Posterior vena cava (tissue), 2 donors: ENCODE measurements around the gene DLL4. TPM values are rescaled to one million over a fixed set of nuclear protein-coding genes. Genes with fewer than 3 reads are reported as not detected.

Experiments
- DNase-seq: peaks from one replicate; pipeline ENCODE4 v3.0.0-alpha.2; 2020; ENCODE audit warnings: low spot score
- intact Hi-C, 2 donors: fragments of 100-400 bp; cut with DNase I; formaldehyde crosslinking; loops; one replicate each; pipeline versions ENCODE4 v1.14.1 to v1.14.2; 2022 to 2023
- total RNA-seq, 2 donors: library from RNA; stranded (reverse); fragmentation: NEBNext Ultra II Directional; extraction: Animal tissue kit (Norgen Biotek cat#: 25700); gene quantifications; one replicate each; pipeline ENCODE4 v1.2.1, GENCODE V29; 2021
- donor health status: DM: yes; HTN: yes; CAD: no.
- donor health status: DM: yes; HTN: yes; CAD: no.

The DLL4 gene
- total RNA-seq, 2 donors from 2014 or later: 7.4 to 9.8 TPM

DNA sequence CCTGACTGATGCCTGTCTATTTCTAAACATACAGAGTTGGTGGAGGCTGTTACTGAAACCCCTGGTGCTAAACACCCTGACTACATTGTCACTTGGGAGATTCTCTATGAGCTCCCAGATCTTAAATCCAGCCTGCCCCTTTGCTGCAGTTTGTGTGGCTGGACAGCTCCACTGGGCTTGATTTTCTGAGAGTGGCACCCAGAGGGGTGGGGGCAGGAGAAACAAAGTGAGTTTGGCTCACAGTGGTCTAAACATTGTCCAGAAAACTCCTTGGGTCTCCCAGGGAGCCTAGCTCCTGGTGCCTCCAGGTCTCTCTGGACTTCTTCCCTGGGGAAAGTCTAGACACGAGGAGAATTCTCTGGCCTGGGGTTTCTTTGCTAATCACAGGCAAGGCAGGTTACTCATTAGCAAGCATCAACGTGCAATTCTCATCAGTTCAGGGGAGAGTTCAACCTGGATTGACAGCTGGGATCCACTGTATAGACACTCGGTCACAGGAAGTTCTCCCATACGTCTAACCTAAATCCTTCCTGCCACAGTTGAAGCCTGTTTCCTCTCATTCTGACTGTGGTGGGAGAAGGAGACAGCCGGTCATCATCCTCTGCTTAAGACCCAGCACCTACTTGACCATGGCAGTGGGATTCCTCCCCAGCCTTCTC lies 7.1 kb upstream of the DLL4 start:
- intact Hi-C loops: no loop called here
- DNase-seq: no peak

DNA sequence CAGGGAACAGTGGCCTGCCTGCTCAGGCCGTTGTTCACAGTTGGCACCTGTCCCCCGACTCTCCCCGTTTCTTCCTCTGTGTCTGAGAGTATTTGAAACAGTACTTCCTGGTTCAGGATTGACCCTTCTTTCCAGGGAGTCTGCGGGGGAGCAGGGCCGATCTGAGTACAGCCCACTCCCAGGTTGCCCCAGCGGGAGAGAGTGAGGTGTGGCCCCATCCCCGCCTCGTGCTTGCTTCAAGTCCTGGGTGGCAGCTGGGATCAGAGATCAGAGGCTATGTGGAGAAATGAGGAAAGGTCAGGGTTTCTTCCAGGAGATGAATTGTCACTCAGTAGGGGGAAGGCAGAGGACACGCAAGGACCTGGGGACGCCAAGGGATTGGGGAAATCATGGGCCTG lies 6.5 kb upstream of the DLL4 start:
- intact Hi-C loops: no loop called here

DNA sequence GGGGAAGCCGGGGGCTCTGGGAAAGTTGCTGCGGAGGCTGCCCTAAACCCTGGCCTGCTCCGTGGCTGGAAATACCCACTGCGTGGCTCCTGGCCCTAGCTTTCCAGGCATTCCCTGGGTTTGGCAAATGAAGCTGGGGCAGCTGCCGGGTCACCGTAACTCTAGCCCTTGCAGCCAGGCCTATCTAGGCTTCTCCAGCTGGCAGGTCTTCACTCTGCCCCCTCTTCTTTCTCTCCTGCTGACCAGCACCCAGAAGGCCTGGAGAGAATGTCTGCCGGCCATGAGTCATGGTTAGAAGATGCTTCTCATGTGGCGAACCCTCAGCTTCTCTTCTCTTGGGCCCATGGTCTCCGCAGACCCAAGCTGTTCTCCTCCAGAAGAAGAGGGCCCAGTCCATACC lies 5.6 kb upstream of the DLL4 start:
- intact Hi-C loops: no loop called here
- no peak for DNase-seq

More for the DNA sequence above, 6.5 kb upstream of the DLL4 start:
- DNase-seq: no peak

DNA sequence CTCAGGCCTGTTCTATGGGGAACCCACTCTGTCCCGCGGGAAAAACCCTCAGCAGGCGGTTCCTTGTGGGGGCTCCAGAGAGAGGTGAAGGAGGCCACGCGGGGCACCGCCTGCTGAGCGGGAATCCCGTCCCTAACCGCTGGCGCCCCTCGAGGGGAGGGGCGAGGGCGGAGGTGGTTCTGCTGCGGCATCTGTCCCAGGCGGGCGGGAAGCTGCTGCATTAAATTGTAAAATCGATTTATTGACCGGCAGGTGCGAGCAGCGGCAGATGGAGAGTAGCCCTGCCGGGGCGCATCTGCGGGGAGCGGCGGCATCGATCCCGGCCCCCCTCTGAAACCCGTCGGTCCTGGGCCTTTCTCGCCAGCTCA lies 3.7 kb upstream of the DLL4 start:
- DNase-seq: no peak
- intact Hi-C loops: no loop called here

DNA sequence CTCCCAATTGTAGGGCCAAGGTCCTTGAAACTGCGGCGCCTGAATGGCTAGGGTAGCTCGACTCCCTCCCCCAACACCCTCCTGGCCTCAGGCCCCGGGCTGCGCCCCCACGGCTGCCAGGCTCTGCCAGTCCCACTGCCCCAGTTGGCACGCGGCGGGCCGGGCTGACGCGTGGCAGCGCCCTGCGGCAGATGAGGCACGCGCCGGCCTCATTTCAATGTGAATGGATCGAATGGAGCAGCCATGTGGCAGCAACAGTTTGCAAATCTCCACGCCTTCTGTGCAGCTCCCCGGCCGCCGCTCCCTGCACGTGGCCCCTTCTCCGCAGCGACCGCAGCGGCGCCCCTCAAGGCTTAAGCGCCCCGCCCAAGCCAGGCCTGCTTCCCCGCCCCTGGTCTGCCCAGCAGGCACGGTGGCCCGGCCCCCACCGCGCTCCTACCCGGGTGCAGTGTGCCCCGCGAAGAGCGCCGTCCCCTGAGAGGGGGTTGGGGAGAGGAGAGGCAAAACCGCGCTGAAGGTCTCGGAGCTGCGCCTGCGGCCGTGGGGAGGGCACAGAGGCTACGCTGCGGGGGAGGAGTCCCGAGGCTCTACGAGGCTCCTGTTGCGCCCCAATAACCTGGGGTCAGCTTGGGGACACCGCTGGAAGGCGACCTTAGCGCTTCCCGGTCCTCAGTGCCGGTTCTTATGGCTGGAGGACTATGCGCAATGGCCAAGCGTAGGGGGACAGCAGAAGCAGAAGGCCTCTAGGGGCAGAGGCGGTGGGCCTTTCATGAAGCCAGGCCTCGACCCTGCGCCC lies 3.1 kb upstream of the DLL4 start:
- peak; percentile 79 for DNase-seq

DNA sequence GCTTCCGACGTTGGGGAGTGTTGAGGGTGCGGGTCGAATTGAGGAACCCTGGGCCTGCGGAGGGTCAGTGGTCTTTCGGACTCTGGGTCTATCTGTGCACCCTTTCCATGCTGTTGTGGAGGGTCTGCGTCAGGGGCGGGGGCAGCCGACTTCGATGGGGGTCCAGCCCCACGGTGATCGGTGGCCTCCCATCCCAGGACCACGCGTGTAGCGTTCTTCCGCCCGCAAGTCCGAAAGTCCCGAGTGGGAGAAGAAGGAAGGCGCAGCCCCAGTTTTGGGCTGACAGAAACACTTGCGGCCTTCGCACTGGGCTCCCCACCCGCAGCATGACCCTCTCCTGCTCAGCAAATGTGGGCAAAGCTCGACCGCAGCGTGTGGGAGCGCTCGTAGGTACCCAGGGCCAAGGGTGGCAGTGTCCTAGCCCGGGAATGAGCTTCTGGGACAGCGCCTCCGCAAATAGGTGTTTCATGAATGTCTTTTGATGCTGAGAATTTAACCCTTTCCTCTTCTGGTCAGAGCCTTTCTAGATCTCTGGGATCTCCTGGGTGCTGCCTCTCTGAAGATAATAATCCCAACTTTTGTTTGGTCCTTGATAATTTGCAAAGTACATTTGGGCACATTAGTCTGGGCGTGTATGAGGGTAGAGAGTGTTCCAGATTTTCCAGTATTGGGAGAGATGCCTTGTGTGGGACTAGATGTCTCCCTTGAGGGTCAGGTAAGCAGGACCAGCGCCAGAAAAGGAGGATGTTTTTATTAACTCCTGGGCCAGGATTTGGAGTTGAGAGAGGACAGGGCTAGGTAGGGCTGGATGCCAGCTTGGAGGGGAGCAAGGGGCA lies 2.3 kb upstream of the DLL4 start:
- no peak for DNase-seq
- intact Hi-C loops: no loop called here

More for the DNA sequence above, 3.1 kb upstream of the DLL4 start:
- intact Hi-C loops: no loop called here

DNA sequence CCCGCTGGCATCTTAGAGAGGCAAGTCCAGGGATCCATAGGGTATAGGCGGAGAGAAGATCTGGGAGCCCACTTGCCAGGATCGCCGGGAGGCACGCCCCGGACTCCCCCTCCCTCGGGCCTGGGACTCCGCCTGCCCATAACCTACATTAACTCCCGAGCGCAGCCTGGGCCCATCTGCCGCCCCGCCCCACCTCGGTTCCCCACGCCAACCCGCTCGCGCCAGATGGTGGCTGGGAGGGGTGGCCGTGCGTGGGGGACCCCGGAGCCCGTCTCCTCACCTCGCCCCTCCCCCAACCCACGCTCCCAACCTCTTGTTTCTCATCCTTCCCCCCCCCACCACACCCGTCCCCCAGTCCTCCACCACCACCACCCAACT lies 1.7 kb upstream of the DLL4 start:
- DNase-seq: no peak
- intact Hi-C loops: no loop called here

DNA sequence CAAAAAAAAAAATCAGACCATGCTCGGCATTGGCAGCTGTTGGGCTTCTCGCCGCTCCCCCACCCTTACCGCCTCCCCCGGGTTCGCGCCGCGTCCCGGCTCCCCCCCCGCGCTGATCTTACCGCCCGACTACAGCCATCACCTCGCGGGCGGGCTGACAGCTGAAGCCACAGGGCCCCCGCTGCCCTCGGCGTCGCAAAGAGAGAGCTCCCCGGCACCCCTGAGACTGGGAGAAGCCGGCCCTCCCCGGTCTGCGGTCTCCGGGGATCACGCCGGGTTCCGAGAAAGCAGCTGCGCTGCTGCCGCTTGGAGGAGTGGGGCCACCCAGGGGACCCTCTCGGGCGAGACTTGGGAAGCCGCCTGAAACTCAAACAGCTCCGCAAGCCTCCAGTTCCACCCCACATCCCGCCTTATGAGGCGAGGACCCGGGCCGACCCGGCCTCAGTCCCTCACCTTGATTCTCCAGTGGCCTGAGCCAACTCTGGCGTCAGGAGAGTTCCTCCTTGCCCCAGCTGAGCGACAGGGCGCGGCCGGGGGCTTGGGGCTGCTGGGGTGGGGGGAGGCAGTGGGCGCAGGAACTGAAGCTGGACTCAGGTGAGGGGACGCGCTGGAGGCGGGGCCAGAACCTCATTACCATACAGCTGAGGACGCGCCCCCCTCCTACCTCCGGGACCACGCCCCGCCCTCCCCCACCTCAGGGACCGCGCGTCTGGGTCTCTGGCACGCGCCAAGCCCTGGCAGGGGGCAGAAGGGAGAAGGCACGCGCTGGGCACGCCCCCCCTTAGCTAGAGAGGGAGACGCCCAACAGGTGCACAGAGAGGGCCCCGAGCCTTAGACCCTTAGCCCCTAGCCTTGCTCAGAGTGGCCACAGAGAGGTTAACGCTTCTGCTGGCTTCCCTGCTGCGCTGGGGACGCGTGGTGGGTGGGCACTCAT lies 1.0 kb upstream of the DLL4 start:
- intact Hi-C loops: no loop called here
- DNase-seq: no peak

DNA sequence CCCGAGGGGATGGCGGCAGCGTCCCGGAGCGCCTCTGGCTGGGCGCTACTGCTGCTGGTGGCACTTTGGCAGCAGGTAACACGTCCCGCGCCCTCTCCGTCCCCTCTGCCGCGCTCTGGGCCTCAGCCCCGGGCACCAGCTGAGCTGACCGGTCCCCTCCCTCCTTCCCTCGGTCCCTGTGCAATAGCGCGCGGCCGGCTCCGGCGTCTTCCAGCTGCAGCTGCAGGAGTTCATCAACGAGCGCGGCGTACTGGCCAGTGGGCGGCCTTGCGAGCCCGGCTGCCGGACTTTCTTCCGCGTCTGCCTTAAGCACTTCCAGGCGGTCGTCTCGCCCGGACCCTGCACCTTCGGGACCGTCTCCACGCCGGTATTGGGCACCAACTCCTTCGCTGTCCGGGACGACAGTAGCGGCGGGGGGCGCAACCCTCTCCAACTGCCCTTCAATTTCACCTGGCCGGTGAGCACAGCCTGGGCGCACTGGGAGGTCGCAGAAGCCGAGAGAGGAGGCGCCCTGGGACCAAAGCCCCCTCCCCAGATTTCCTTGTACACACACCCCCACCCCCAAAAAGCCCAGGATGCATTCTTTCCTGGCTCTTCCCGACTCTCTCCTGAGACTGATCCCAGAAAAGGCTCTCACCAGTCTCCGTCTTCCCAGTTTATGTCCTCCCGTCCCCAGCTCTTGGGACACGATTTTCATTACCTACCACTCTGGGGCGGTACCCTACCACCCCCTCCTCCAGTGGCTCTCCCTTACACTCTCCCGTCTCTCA lies 705 bp downstream of the DLL4 start:
- intact Hi-C loops: no loop called here
- peak; percentile 87 for DNase-seq

DNA sequence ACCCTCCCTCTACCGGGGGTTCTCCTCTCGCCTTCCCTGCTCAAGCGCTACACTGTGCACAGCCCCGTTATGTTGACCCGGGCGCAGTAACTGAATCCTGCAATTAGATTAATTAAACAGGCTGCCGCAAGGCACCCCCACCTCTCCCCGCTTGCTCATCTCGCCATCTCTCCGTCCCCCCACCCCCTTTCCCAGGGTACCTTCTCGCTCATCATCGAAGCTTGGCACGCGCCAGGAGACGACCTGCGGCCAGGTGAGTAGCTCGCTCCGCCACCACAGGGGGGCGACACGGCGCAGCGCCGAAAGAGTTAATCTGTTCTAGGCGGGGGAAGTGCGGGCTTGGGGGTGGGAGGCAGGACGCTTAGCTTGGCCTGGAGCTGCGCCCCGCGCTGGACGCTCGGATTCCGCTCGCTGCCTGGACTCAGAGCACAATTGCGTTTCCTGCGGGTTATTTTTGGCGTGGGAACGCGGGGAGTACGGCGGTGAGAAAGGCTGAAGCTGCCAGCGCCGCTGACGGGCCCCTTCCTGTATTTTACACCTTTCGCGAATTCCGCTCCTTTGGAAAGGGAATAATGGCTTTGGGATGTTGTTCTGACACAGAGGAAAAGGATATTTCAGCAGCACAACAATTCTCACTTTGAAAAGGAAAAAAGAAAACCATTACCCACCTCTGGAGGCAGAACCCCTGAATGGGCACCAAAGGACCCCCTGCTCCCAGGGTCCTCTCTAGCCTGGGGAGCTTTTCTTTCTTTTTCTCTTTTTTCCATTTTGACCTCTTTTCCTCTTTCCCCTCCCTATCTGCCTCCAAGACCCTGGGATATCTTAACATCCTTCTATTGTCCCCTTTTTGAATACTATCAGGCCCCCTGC lies 1.5 kb downstream of the DLL4 start:
- intact Hi-C loops: no loop called here
- no peak for DNase-seq

DNA sequence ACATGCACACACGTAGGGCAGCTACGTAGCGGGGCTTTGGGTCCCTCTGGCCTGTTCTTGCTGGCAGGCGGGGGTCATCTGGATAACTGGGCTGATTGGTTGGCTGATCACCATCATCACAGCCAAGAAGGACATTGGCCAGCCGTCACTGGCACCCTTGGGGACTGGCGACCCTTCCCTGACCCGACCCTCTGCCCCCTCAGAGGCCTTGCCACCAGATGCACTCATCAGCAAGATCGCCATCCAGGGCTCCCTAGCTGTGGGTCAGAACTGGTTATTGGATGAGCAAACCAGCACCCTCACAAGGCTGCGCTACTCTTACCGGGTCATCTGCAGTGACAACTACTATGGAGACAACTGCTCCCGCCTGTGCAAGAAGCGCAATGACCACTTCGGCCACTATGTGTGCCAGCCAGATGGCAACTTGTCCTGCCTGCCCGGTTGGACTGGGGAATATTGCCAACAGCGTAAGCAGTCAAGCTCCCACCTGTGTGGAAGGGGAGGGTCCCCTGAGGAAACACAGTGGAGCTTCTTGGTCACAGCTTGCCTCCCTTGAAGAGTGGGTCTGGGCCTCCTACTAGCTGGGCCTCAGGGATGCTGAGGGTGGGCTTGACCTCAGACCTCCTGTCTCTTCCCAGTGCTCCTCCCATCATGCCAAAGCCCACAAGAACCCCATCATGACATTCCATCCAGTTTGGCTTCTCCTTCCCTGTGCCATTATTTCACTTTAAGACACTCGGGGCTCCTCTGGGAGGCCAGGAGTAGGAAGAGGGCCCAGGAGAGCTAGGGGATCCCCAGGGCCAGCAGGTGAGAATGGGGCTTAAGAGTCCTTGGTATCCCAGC lies 2.4 kb downstream of the DLL4 start:
- DNase-seq: no peak
- intact Hi-C loops: no loop called here

DNA sequence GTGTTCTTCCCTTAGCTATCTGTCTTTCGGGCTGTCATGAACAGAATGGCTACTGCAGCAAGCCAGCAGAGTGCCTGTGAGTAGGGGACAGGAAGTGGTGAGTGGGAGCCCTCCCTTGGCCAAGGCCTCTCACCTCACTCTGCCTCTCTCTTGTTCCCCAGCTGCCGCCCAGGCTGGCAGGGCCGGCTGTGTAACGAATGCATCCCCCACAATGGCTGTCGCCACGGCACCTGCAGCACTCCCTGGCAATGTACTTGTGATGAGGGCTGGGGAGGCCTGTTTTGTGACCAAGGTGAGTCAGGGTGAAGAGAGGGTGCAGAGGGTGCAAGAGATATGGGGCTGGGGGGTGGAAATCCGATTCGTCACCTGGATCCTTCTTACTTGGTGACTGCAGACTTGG lies 3.0 kb downstream of the DLL4 start:
- DNase-seq: no peak
- intact Hi-C loops: no loop called here

DNA sequence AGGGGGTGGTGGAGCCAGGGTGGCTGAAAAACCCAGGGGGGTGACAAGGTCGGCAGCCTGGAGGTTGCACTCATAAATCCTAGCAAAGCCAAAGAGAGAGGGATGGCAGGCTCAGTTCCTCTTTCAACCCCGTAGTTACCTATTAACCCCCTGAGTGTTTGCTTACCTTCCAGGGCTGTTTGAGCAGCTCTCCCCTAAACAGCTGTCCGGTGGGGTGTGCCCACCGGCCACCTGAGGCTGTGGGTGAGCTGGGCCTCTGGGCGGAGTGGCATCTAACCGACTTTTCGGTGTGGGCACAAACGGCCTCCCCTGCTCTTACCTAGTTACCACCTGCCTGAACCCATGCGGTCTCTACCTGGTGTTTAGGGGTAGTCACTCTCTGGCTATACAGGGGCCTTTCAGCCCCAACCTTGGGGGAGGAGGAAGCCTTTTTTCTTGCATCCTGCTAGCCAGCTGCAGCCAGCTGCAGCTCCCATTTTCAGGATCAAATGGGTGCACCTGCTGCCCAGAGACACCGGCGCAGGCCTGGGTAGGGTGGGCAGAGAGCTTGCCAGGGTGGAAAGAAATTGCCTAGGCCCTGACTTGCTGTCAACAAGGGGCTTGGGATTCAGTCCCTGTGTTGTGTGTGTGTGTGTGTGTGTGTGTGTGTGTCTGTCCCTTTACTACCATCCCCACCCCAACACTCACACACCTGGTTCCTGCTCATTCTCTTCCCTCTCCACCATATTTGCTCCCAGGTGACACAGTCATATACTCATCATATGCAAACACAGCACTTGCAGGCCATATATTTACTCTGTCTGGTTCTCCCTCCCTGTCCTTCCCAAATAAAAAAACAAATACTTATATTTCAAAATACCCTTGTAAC lies 3.7 kb downstream of the DLL4 start:
- intact Hi-C loops: no loop called here
- no peak for DNase-seq

DNA sequence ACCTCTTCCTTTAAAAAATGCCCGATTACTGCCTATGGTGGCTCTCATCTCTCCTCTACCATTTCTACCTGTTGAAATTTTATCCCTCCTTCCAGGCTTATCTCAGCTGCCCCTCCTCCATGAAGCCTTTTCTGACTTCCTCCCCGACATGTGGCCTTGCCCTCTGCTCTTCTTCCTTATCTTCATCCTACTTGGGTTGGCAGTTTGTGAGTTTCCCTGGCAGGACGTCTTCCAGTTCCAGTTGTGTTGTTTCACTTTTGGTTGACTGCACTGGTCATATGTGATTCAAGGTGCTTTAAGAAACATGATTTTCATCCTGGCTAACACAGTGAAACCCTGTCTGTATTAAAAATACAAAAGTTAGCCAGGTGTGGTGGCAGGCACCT lies 4.4 kb downstream of the DLL4 start:
- DNase-seq: no peak
- intact Hi-C loops: no loop called here

DNA sequence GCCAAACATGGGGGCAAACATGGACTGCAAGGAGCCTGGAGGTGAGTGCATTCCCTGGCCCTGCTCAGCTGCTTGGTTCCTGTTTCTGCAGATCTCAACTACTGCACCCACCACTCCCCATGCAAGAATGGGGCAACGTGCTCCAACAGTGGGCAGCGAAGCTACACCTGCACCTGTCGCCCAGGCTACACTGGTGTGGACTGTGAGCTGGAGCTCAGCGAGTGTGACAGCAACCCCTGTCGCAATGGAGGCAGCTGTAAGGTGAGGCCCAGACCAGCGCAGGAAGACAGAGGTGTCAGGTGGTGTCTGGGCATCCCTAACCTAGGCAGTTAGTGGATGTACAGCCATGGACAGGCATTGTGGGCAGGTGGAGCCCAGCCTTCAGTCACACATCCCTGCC lies 5.3 kb downstream of the DLL4 start:
- DNase-seq: peak; percentile 66
- intact Hi-C loops: no loop called here

DNA sequence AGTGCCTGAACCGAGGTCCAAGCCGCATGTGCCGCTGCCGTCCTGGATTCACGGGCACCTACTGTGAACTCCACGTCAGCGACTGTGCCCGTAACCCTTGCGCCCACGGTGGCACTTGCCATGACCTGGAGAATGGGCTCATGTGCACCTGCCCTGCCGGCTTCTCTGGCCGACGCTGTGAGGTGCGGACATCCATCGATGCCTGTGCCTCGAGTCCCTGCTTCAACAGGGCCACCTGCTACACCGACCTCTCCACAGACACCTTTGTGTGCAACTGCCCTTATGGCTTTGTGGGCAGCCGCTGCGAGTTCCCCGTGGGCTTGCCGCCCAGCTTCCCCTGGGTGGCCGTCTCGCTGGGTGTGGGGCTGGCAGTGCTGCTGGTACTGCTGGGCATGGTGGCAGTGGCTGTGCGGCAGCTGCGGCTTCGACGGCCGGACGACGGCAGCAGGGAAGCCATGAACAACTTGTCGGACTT lies 7.1 kb downstream of the DLL4 start:
- intact Hi-C loops: loop anchor here in 1 of 2 donors (2.0 kb wide), 1 partner anchor 23 kb away; no protein-coding TSS in a partner anchor
- DNase-seq: no peak
